OCI-LY1 (cell line): ENCODE results near the gene SALL1.

ENCODE experiments used
- H2AFZ ChIP-seq: fragments of 200-600 bp; sonication (generic), shearing (Covaris generic); 2 replicates; pipeline ENCODE4 v1.6.0; 2014; ENCODE audit warnings: antibody characterized with exemption, mild to moderate bottlenecking, low read length
- H3F3A ChIP-seq: fragments of 200-600 bp; sonication (generic), shearing (Covaris generic); 2 replicates; pipeline ENCODE4 v1.6.0; 2014; ENCODE audit warnings: mild to moderate bottlenecking, antibody characterized with exemption, low read length, moderate library complexity; ENCODE audit not compliant: insufficient read depth
- H3K27ac ChIP-seq: fragments of 200-600 bp; sonication (generic); 2 replicates; pipeline ENCODE4 v1.5.1; 2014; ENCODE audit warnings: low read length, mixed run types, mild to moderate bottlenecking, low read depth; ENCODE audit not compliant: poor library complexity, severe bottlenecking
- H3K27me3 ChIP-seq: fragments of 200-600 bp; sonication (generic); 2 replicates; pipeline ENCODE4 v1.6.0; 2014; ENCODE audit warnings: antibody characterized with exemption, mild to moderate bottlenecking, low read length, moderate library complexity; ENCODE audit not compliant: insufficient read depth
- H3K36me3 ChIP-seq: fragments of 200-600 bp; sonication (generic); 2 replicates; pipeline ENCODE4 v1.6.1; 2014; ENCODE audit warnings: mild to moderate bottlenecking, antibody characterized with exemption, low read length, moderate library complexity, mixed read lengths; ENCODE audit not compliant: insufficient read depth
- H3K4me1 ChIP-seq: fragments of 200-600 bp; sonication (generic); 2 replicates; pipeline ENCODE4 v1.5.1; 2014; ENCODE audit warnings: mild to moderate bottlenecking, low read length, moderate library complexity; ENCODE audit not compliant: insufficient read depth, severe bottlenecking
- H3K4me2 ChIP-seq: fragments of 200-600 bp; sonication (generic), shearing (Covaris generic); 2 replicates; pipeline ENCODE4 v1.6.1; 2014; ENCODE audit warnings: low read length
- H3K4me3 ChIP-seq: fragments of 200-600 bp; sonication (generic); 2 replicates; pipeline ENCODE4 v1.5.1; 2014; ENCODE audit warnings: low read length, low read depth, mild to moderate bottlenecking, mixed read lengths; ENCODE audit not compliant: poor library complexity, severe bottlenecking
- H3K79me2 ChIP-seq: fragments of 200-600 bp; shearing (Covaris generic); 2 replicates; pipeline ENCODE4 v1.6.1; 2016; ENCODE audit warnings: mixed run types, low read length, mixed read lengths; ENCODE audit not compliant: insufficient read depth
- H3K9ac ChIP-seq: fragments of 200-600 bp; sonication (generic), shearing (Covaris generic); 2 replicates; pipeline ENCODE4 v1.6.1; 2014; ENCODE audit warnings: mild to moderate bottlenecking, low read length, mixed read lengths
- H3K9me2 ChIP-seq: fragments of 200-600 bp; sonication (generic), shearing (Covaris generic); 2 replicates; pipeline ENCODE4 v1.6.1; 2014; ENCODE audit warnings: low read depth, mild to moderate bottlenecking, low read length, mixed read lengths
- H3K9me3 ChIP-seq: fragments of 200-600 bp; shearing (Covaris generic); 2 replicates; pipeline ENCODE4 v1.6.1; 2014; ENCODE audit warnings: low read length, mixed read lengths
- H4K20me1 ChIP-seq: fragments of 200-600 bp; sonication (generic), shearing (Covaris generic); 2 replicates; pipeline ENCODE4 v1.6.0; 2016; ENCODE audit warnings: mild to moderate bottlenecking, low read length; ENCODE audit not compliant: insufficient read depth
- EZH2 ChIP-seq: fragments of 200-600 bp; sonication (generic), shearing (Covaris generic); IDR thresholded peaks from 2 replicates; pipeline ENCODE4 v1.8.0; 2017; ENCODE audit warnings: borderline replicate concordance, mixed run types, mild to moderate bottlenecking, antibody characterized with exemption, low read length, moderate library complexity, mixed read lengths
- TF ChIP-seq, protein P1 (sequence below): fragments of 200-600 bp; sonication (generic), shearing (Covaris generic); IDR thresholded peaks from 2 replicates; pipeline ENCODE4 v1.5.1; 2017; ENCODE audit warnings: mild to moderate bottlenecking, antibody characterized with exemption, low read length, moderate library complexity, mixed read lengths

Gene SALL1

GRCh38 chr16:51141541-51141940 lies 9.5 kb downstream of the SALL1 start:
- no peak overlapping the region for H3K4me3 ChIP-seq
- H3K79me2 ChIP-seq: no peaks in the 10 kb centered on the region
- no peaks in the 10 kb centered on the region for H3K9me2 ChIP-seq
- H3K9me3 ChIP-seq: no peaks in the 10 kb centered on the region
- H3F3A ChIP-seq: no peaks in the 10 kb centered on the region
- no peaks in the 10 kb centered on the region for H4K20me1 ChIP-seq
- H3K4me1 ChIP-seq: no peaks in the 10 kb centered on the region
- TF ChIP-seq, protein P1, sequence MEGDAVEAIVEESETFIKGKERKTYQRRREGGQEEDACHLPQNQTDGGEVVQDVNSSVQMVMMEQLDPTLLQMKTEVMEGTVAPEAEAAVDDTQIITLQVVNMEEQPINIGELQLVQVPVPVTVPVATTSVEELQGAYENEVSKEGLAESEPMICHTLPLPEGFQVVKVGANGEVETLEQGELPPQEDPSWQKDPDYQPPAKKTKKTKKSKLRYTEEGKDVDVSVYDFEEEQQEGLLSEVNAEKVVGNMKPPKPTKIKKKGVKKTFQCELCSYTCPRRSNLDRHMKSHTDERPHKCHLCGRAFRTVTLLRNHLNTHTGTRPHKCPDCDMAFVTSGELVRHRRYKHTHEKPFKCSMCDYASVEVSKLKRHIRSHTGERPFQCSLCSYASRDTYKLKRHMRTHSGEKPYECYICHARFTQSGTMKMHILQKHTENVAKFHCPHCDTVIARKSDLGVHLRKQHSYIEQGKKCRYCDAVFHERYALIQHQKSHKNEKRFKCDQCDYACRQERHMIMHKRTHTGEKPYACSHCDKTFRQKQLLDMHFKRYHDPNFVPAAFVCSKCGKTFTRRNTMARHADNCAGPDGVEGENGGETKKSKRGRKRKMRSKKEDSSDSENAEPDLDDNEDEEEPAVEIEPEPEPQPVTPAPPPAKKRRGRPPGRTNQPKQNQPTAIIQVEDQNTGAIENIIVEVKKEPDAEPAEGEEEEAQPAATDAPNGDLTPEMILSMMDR: no peak
- TF ChIP-seq EZH2: no peak
- H3K27ac ChIP-seq: no peak overlapping the region
- H3K27me3 ChIP-seq: no peaks in the 10 kb centered on the region
- H2AFZ ChIP-seq: no peak overlapping the region
- no peak overlapping the region for H3K4me2 ChIP-seq
- no peaks in the 10 kb centered on the region for H3K36me3 ChIP-seq
- no peak overlapping the region for H3K9ac ChIP-seq

DNA sequence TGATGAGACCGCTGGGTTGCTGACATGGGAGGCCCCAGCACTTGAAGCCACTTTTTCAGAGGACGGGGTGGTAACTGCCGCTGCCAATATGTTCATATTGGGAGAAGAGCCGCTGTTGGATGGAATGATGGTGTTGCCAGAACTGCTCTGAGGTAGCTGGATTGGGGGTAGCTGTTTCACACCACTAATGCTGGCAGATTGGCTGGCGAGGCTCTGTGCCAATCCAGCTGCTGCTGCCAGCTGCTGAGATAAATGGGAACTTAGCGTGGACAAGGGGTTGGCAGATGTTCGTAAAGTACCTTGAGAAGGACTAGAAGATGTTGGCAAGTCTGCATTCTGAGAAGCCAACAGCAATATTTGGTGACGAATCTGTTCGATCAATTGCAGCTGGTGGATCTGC lies 10.0 kb downstream of the SALL1 start:
- Histone ChIP-seq H3K9me3 (no peaks in the 10 kb centered on the region), H3K9me2 (no peaks in the 10 kb centered on the region), H3K4me2 (no peak overlapping the region), H3K4me1 (no peaks in the 10 kb centered on the region), H3K27ac (no peak overlapping the region), H3F3A (no peaks in the 10 kb centered on the region), H2AFZ (no peak overlapping the region), H3K9ac (no peak overlapping the region), H3K27me3 (no peaks in the 10 kb centered on the region), H3K79me2 (no peaks in the 10 kb centered on the region), H3K4me3 (no peak overlapping the region), H4K20me1 (no peaks in the 10 kb centered on the region), H3K36me3 (no peaks in the 10 kb centered on the region)
- TF ChIP-seq, protein P1: no peak
- no peak for TF ChIP-seq EZH2

DNA sequence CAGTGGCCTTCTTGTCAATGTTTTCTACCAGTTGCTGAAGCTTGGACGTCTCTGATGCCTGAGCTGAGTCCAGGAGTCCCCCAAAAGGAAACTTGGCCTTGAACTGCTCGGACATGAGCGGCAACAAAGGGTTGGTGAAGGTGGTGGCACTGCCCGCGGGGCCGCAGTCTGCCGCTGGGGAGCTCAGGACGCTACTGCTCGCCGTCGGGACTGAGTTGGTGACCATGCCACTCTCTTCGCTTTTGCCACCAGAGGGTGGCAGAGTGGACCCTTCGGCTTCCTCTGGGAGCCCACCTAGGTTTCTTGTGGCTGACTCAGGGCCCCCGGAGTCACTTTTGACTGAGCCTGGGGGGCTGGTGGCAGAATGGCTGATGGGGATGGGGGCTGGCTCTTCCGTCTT lies 11.0 kb downstream of the SALL1 start:
- Histone ChIP-seq H3K9ac (no peak overlapping the region), H2AFZ (no peak overlapping the region), H3K79me2 (no peaks in the 10 kb centered on the region), H3K36me3 (no peaks in the 10 kb centered on the region), H3K27me3 (no peaks in the 10 kb centered on the region), H3K4me2 (no peak overlapping the region), H3K4me1 (no peaks in the 10 kb centered on the region), H3K4me3 (no peak overlapping the region), H4K20me1 (no peaks in the 10 kb centered on the region), H3K9me2 (no peaks in the 10 kb centered on the region), H3F3A (no peaks in the 10 kb centered on the region), H3K9me3 (no peaks in the 10 kb centered on the region), H3K27ac (no peak overlapping the region)
- no peak for TF ChIP-seq EZH2
- TF ChIP-seq, protein P1: no peak
